GM21390 (cell line): ENCODE results near the gene KIF26B.

ENCODE experiments used
- ATAC-seq: cut with Tn5 transposase; IDR thresholded peaks from one replicate; pipeline ENCODE4 v1.9.1; 2021; ENCODE audit not compliant: unreplicated experiment

KIF26B gene

DNA sequence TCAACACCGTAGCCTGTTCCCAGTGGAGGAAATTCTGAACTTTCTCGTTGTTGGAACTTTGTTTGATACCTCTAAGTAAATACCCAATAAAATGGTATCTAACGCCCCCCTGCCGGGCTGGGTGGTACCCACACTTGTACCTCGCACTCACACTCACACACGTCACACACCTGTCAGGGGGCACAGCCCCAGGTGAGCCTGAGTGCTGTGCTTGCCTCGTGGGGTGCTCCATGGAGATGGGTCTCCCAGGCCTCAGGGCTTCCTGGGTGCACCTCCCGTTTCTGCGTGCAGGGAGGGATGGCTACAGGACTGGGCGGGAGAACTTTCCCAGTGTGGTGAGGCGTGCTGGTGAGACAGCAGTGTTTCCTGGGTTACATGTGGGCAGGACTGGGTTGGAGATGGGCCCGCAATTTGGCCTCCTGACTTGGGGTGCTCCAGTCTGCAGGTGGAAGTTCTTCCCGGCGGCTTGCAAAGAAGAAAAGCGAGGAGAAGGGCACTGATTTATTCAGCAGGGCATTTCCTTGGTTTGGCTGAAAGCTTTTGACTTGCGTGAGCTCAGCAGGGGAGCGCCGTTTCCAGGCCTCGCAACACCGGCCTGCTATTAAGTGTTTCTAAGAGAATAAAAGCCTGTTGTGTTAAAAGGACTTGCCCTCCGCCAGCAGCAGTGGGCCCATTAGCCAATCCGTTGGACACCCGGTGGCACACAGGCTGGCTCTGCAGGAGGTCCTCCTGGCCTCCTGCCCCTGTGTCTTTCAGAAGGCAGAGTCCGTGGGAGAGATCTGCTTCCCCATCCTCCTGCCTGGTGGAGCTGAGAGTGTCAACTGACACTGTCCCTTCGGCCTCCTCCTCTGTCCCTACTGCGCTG lies 79.7 kb downstream of the KIF26B start:
- no peak for ATAC-seq

DNA sequence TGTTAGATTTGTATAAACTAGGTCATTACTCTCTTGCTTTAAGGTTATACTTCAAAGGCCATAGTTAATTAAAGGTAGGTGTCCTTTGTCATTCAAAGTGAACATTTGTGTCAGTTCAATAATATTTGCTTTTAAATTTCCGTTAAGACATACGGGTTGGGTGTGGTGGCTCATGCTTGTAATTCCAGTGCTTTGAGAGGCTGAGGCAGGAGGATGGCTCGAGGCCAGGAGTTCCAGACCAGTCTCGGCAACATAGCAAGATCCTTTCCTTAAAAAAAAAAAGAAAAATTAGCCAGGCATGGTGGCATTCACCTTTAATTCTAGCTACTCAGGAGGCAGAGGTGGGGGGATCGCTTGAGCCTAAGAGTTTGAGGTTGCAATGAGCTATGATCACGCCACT lies 80.4 kb downstream of the KIF26B start:
- ATAC-seq = no peak

DNA sequence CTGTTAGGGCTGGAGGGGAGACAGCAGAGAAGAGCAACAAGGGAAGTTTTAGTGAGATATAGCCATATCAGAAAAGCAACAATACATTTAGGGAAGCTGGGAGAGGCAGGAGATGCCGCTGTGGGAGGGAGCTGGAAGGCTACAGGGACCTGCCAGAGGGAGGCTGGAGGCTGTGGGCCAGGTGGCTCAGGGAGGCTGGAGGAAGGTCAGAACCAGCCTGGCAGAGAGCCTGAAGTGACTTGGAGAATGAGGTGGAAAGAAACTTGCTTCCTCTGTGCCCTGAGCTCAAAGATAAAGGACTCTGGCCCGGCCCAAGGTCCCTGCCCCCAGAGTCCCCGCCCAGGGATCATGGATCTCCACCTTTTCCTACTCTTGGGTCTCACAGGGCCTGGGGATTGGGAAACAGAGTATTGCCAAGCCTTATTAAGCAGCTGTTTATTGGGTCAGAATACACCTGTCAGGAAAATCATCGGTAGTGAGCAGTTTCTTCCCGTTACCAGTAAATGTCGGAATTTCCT lies 85.9 kb downstream of the KIF26B start:
- ATAC-seq = no peak

DNA sequence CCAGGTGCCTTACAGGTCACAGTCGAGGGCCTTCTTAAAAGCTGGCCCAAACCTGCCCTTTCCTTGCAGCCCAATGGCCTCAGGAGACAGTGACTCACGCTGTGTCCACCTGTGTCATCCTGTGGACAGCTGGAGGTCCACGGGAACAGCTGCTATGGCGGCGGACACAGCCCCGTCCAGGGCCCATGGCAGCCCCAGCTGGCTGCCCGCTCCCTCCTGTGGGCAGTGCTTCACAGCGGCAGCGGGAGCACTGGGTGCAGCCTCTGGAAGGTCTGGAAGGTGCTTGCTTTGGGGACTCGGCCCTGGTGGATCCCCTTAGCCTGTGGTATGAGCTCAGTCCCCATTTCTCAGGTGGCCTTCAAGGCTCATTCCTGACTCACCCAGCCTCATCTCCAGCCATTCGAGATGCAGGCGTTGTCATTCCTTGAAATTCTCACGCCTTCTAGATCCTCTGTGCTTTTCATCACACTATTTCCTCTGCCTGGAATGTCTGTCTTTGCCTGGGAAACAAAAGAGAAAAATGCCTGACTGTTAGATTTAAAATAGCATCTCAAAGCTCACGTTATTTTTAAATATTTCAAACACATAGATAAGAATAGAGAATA lies 86.8 kb downstream of the KIF26B start:
- no peak for ATAC-seq

DNA sequence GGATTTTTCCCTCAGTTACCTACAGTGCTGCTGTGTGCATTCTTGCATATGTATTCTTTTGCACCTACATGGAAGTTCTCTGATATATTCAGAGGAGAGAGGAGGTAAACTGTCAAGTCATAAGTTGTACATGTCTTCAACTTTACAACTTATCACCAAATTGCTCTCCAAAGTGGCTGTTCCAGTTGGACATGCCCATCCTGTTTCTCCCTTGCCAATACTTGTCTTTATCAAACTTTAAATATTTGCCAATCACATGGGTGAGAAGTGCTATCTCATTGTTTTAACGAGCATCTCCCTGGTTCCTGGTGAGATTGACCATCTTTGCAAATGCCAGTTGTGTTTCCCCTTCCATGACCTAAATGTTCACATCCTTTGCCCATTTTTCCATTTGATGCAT lies 88.2 kb downstream of the KIF26B start:
- no peak for ATAC-seq

- ATAC-seq = no peak
Measured at GRCh38 chr1:245245021-245245667, 90.4 kb downstream of the KIF26B start.

DNA sequence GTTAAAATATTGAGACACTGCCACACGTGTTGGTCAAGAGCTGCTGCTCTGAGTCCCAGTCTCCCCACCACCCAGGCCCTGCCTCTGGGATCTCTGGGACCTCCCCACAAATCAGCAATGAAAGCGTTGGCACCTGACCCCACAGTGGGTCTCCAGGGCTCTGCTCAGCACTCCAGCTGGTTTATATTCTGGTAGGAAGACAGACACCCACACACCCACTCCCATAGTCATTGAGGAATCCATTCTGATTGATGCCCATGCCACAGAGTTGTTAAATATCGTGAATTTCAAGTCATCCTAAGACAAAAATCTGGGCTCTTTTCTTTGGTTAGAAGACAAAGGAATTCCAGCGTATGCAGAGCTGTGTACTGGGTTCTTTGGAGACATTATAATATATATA lies 91.6 kb downstream of the KIF26B start:
- ATAC-seq = no peak

DNA sequence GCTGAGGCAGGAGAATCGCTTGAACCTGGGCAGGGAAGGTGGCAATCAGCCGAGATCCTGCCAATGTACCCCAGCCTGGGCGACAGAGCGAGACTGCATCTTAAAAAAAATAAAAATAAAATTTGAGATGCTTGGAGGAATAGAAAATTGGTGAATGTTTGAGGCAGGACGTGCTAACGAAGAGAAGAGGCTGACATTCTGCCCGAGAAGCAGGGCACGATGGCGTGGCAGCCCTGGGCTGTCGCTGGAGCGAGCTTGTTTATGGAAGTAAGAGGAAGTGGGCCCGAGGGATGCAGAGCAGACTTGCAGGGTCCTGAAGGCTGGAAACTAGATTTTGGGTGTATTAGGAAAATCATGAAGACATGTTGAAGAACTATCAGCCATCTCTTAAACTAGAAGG lies 92.6 kb downstream of the KIF26B start:
- no peak for ATAC-seq

DNA sequence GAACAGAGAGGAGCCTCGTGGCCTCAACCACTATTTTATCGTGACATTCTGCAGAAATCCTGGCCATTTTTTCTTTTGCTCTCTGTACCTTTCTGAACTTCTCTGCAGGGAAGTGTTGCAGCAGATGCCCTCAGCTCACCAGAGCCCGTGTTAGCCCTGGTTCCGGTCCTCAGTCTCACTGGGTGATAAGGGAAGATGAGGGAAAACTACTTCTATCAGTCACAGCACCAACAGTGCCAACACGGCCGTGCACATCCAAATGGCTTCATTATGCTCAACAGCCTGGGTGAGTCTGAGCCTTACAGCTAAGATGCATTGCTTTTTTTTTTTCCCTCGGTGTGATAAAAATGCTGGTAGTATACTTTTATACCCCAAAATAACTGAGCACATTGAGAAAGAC lies 93.0 kb downstream of the KIF26B start:
- no peak for ATAC-seq

DNA sequence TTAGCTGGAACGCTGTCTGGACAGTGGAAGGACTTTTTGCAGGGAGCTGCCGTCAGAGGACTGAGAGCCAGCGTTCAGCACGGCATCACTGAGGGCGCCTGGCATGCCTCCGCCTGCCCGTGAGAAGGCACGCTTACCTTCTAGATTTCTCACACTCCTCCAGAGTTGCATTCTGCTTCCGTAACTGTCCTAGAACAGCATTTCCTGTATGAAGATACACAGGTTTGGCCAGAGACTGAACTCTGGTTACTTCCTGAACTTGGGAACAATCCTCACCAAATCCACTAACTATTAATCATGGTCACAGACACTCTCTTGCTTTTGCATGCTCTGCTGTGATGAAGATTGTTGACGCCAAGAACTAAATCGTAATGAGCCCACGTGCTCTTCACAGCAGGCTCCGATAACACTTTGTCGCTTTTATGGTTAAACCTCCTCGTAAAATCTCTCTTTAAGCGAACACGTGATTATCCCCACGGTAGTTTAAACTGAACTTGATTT lies 93.5 kb downstream of the KIF26B start:
- no peak for ATAC-seq

- ATAC-seq = no peak
Measured at GRCh38 chr1:245255783-245256182, 101.0 kb downstream of the KIF26B start.

DNA sequence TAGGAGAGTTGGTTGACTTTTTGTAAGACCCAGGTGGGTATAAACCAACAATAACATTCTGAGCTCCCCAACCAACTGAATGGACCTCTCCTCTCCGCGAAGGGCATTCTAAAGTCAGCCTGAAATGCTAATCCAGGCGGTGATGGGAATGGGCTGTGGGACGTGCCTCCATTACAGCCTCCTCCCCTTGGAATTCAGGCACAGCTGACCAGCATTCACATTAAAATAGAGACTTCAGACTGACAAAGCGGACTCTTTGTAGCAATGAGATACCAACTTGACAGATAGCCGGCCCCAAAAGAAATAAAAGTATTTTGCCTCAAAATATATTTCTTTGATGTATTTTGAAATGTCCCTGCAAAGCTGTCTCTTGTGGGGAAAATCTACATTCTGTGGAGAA lies 101.7 kb downstream of the KIF26B start:
- no peak for ATAC-seq

DNA sequence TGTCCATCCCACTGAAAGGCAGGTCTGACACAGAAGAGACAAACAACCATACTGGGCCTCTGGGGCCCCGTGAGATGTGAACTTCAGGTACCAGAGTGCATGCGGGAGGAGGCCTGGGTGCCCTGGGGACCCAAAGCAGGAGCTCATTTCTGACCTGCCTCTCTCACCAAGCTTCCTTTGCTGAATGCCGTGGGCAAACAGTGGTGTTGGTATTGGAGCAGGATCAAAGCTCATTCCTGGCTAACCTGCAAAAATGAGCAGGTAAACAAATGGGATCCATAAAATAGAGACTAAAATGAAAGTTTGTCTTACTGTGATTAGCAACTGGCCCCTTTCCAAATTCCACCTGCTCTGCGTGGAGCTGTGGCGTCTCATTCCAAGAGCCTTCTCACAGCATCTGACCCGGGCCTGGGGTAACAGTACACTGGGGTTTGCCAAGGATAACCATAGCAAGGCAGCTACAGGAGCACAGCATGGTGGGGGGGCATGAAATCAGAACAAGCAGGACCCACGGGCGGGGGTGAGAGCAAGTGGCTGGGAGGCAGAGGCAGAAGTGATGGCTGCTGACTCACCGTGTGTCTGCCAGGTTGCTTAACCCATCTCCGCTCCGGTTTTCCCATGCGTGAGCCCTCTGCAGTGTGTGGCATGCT lies 103.6 kb downstream of the KIF26B start:
- ATAC-seq = no peak

DNA sequence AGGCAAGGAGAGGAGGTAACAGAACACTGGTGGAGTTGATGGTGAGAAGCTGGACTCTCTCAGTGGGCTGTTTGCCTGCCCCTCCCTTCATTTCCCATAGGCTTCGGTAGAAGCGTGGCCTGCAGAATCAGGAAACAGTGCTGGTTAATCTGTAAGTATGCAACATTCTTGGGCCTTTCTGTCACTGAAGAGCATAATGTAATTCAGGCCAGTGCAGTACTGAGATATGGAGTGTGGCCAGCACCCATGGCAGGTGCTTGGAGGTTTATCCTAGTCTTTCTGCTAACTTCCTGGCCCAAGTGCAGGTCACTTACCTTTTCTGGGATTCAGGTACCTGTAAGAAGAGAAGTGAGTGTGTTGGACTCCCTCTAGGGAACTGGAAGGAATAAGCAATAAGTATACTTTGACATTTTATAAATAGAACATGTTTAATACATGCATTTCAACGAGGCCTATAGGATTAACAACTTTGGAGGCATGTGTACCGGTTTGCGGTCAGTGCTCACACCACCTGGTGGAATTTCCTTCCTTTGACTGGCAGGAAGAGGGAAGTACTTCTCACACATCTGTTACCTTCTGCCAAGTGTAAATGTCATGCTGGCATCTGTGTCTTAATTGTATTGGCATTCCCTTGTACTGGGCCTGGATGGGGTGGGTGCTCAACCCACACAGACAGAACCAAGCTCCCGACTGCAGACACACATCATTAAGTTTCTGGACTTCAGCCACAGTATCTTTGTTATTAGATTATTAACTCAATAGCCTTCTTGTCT lies 105.5 kb downstream of the KIF26B start:
- ATAC-seq = no peak

DNA sequence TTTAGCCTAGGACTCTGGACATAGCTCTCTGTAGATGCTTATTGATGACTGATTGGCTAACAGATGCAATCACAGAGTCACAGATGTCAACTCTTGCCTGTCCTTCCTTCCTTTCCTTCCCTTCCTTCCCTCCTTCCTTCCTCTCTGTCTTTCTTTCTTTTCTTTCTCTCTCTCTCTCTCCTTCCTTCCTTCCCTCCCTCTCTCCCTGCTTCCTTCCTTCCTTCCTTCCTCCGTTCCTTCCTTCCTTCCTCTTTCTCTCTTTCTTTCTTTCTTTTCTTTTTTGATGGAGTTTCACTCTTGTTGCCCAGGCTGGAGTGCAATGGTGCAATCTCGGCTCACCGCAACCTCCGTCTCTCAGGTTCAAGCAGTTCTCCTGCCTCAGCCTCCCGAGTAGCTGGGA lies 106.1 kb downstream of the KIF26B start:
- no peak for ATAC-seq

GRCh38 chr1:245261786-245262185 lies 107.0 kb downstream of the KIF26B start:
- no peak for ATAC-seq

GRCh38 chr1:245263529-245264095 lies 108.8 kb downstream of the KIF26B start:
- ATAC-seq = no peak

DNA sequence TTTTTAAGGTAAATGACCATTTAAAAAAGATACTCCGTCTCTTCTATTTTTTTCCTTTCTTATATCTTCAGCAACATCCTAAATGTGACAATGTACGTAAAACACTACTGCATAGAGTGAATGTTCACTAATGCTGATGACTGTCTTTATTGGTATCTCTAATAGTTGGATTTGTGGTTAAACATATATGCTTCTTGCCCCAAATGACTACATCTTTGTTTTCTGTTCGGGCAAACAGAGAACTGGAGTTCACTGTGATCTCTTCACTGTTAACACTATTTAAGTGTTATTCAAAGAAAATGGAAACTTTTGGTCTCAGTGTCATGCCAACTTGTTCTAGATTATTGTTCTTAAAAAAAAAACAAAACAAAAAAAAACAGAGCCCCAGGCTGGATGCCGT lies 109.4 kb downstream of the KIF26B start:
- ATAC-seq = no peak

GRCh38 chr1:245266105-245266504 lies 111.3 kb downstream of the KIF26B start:
- ATAC-seq = no peak

DNA sequence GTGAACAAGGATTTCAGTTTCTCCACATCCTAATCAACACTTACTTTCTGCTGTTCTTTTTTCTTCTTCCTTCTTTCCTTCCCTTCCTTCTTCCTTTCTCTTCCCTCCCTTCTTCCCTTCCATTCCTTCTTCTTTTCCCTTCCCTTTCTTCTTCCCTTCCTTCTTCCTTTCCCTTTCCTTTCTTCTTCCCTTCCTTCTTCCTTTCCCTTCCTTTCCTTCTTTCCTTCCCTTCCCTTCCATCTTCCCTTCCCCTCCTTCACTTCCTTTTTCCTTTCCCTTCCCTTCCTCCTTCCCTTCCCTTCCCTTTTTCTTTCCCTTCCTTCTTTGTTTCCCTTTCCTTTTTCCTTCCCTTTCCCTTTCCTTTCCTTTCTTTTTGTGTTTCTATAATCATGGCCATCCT lies 115.3 kb downstream of the KIF26B start:
- no peak for ATAC-seq
